HepG2 (cell line): ENCODE measurements around the gene SLCO2A1. TPM values are rescaled to one million over a fixed set of nuclear protein-coding genes. Genes with fewer than 3 reads are reported as not detected.

Source experiments
- ATAC-seq: fragments of 200-7000 bp; cut with Tn5 transposase; 3 replicates; pipeline ENCODE4 v1.9.1; 2020; ENCODE audit warnings: mild to moderate bottlenecking, moderate library complexity
- BruUV-seq: library from RNA; stranded (reverse); fragments of 400-500 nt; replicated peaks from 2 replicates; lab custom pipeline; 2021; lab: Mats Ljungman, UMichigan
- CTCF ChIA-PET: fragments of 300-600 bp; formaldehyde crosslinking; extraction: SDS; loops from one replicate; lab custom pipeline; 2021; ENCODE audit warnings: low total read pairs, inconsistent platforms, low intra/inter-chr PET ratio; lab: Yijun Ruan, JAX
- POLR2A ChIA-PET: fragments of 350-600 bp; sonication (Branson Sonifier 250); formaldehyde crosslinking; loops from one replicate; lab custom pipeline; 2020; ENCODE audit warnings: antibody characterized with exemption, inconsistent platforms; lab: Yijun Ruan, JAX
- DNase-seq: peaks from one replicate; pipeline ENCODE4 v3.0.0-alpha.2; 2015; ENCODE audit warnings: low spot score
- FAIRE-seq: peaks from 3 replicates; lab custom pipeline; 2011; peaks lifted over from hg19 to GRCh38; lab: Jason Lieb, UNC
- H2AFZ ChIP-seq: one replicate; pipeline ENCODE4 v1.6.1; 2011; ENCODE audit warnings: low read length, inconsistent platforms
- H3K27ac ChIP-seq: fragments of 300-600 bp; 3 replicates; pipeline ENCODE4 v1.8.0; 2011; ENCODE audit warnings: mixed run types, mild to moderate bottlenecking, mixed read lengths, low read length, inconsistent platforms; ENCODE audit not compliant: insufficient read depth; ENCODE audit errors: extremely low read length
- H3K27me3 ChIP-seq, 2 experiments: fragments of 200-600 bp in 1 of 2; 2 replicates in 1 of 2; 3 replicates in 1 of 2; pipeline versions ENCODE4 v1.6.0 to v1.8.0; 2011; ENCODE audit warnings: low read length in 2 of 2, mild to moderate bottlenecking in 2 of 2, moderate library complexity in 2 of 2, inconsistent platforms in 1 of 2; ENCODE audit not compliant: insufficient read depth in 2 of 2, control insufficient read depth in 1 of 2
- H3K36me3 ChIP-seq, 2 experiments: fragments of 200-600 bp in 1 of 2; replicated peaks in 1 of 2; 2 replicates in 1 of 2; 3 replicates in 1 of 2; pipeline versions ENCODE4 v1.5.1 to v1.8.0; 2011; ENCODE audit warnings: low read length in 2 of 2, inconsistent platforms in 1 of 2; ENCODE audit not compliant: insufficient read depth in 2 of 2, control insufficient read depth in 1 of 2
- H3K4me1 ChIP-seq: 2 replicates; pipeline ENCODE4 v1.5.1; 2012; ENCODE audit warnings: low read length, inconsistent platforms; ENCODE audit not compliant: insufficient read depth
- H3K4me2 ChIP-seq: 2 replicates; pipeline ENCODE4 v1.6.0; 2011; ENCODE audit warnings: low read depth, low read length, inconsistent platforms
- H3K4me3 ChIP-seq, 3 experiments: fragments of 200-600 bp in 1 of 3; sonication (generic), shearing (Covaris generic) in 1 of 3; replicated peaks in 1 of 3; 2 replicates each; pipeline ENCODE4 v1.5.1; 2011 to 2016; ENCODE audit warnings: low read length in 3 of 3, inconsistent platforms in 2 of 3, low read depth in 2 of 3, mild to moderate bottlenecking in 2 of 3, control low read depth in 1 of 3, mixed read lengths in 1 of 3; ENCODE audit not compliant: insufficient read depth in 1 of 3
- H3K79me2 ChIP-seq: one replicate; pipeline ENCODE4 v1.6.1; 2011; ENCODE audit warnings: low read length, inconsistent platforms; ENCODE audit not compliant: insufficient read depth
- H3K9ac ChIP-seq: 2 replicates; pipeline ENCODE4 v1.6.0; 2011; ENCODE audit warnings: mild to moderate bottlenecking, low read depth, low read length, inconsistent platforms; ENCODE audit not compliant: insufficient read depth
- H3K9me3 ChIP-seq: 2 replicates; pipeline ENCODE4 v1.5.1; 2012; ENCODE audit warnings: mild to moderate bottlenecking, low read length
- H4K20me1 ChIP-seq: 2 replicates; pipeline ENCODE4 v1.6.0; 2011; ENCODE audit warnings: inconsistent platforms, mild to moderate bottlenecking, low read length, moderate library complexity; ENCODE audit not compliant: insufficient read depth
- GABPA ChIP-seq, 2 experiments: IDR thresholded peaks; 2 replicates each; pipeline ENCODE4 v1.6.1; 2011 to 2016; ENCODE audit warnings: low read depth in 2 of 2, low read length in 1 of 2, missing biosample characterization in 1 of 2, missing genetic modification characterization in 1 of 2
- ISL2 ChIP-seq: sonication (generic); formaldehyde crosslinking; IDR thresholded peaks from 2 replicates; pipeline ENCODE4 v1.5.0; 2020; ENCODE audit warnings: missing genetic modification reagents
- NFYC ChIP-seq: IDR thresholded peaks from 2 replicates; pipeline ENCODE4 v1.6.1; 2016; ENCODE audit warnings: missing genetic modification reagents, missing compliant biosample characterization
- POLR2AphosphoS2 ChIP-seq: IDR thresholded peaks from 2 replicates; pipeline ENCODE4 v1.6.1; 2011; ENCODE audit warnings: low read depth, low read length, improper control_type of control experiment
- SRSF4 ChIP-seq: fragments of 200-400 bp; formaldehyde crosslinking; IDR thresholded peaks from one replicate; pipeline ENCODE4 v1.6.1; 2018; ENCODE audit warnings: mild to moderate bottlenecking, low read depth, low read length, moderate library complexity; ENCODE audit not compliant: poor library complexity, severe bottlenecking
- ZC3H13 ChIP-seq: sonication (generic); formaldehyde crosslinking; IDR thresholded peaks from 2 replicates; pipeline ENCODE4 v1.8.1; 2023; ENCODE audit warnings: mild to moderate bottlenecking, missing genetic modification reagents, moderate library complexity
- WGBS: methylation state at CpG from one replicate; pipeline ENCODE4 v1.1.6; 2017; ENCODE audit warnings: low lambda C conversion rate; 5-methylcytosine and 5-hydroxymethylcytosine counted together
- in situ Hi-C: cut with HindIII; loops from 2 replicates; pipeline ENCODE4 v1.10.0; 2017; ENCODE audit warnings: low pct_unique_long_range_greater_than_20kb; ENCODE audit not compliant: extremely low pct_ligation_motif_present
- intact Hi-C: fragments of 100-400 bp; cut with micrococcal nuclease; formaldehyde crosslinking; loops from one replicate; pipeline ENCODE4 v1.10.0; 2022; ENCODE audit not compliant: unreplicated experiment
- polyA plus RNA-seq, 8 experiments: library from polyadenylated mRNA; depleted of rRNA in 3 of 8; stranded (reverse) in 7 of 8; unstranded in 1 of 8; fragments of >200 nt; fragmentation: Illumina TruSeq in 4 of 8; extraction: Trizol in 4 of 8; gene quantifications; 2 replicates each; pipeline versions ENCODE4 v1.2.1 to v1.2.3, GENCODE V29; 2011 to 2016; ENCODE audit warnings: low read depth in 4 of 8, missing spikeins in 1 of 8, mixed read lengths in 1 of 8; ENCODE audit not compliant: insufficient read depth in 1 of 8
- total RNA-seq, 5 experiments: library from RNA; depleted of rRNA; stranded (reverse); fragments of >200 nt; fragmentation: Illumina TruSeq; extraction: Trizol; gene quantifications; 2 replicates each; pipeline ENCODE4 v1.2.3, GENCODE V29; 2016; ENCODE audit warnings: low read depth in 1 of 5
- TF ChIP-seq, protein P1 (sequence below): sonication (generic); formaldehyde crosslinking; IDR thresholded peaks from 2 replicates; pipeline ENCODE4 v1.5.0; 2020; ENCODE audit warnings: mild to moderate bottlenecking, missing genetic modification reagents, borderline replicate concordance
- TF ChIP-seq, protein P2 (sequence below): sonication (generic); formaldehyde crosslinking; IDR thresholded peaks from 2 replicates; pipeline ENCODE4 v1.5.1; 2020; ENCODE audit warnings: missing genetic modification reagents, mild to moderate bottlenecking, borderline replicate concordance
- TF ChIP-seq, protein P3 (sequence below): sonication (generic); formaldehyde crosslinking; IDR thresholded peaks from 2 replicates; pipeline ENCODE4 v1.8.0; 2022; ENCODE audit warnings: mild to moderate bottlenecking, missing genetic modification reagents, moderate library complexity

SLCO2A1 gene
- total and polyA plus RNA-seq, 2 of the 13 experiments (the other 11 are each of a cell fraction or from before 2014, with no cell fraction given) = 0.04 TPM; not detected in 1

GRCh38 chr3:133881492-133881891, 148.2 kb downstream of the SLCO2A1 start:
- Histone ChIP-seq H3K9ac (no peak overlapping the region), H3K27me3 (peaks cover 1 to 15% of the 10 kb centered on the region in 2 experiments; a peak in 3 of 5 replicates), H3K9me3 (no peaks in the 10 kb centered on the region), H3K27ac (no peak overlapping the region), H3K79me2 (no peaks in the 10 kb centered on the region), H3K4me1 (no peaks in the 10 kb centered on the region), H4K20me1 (no peaks in the 10 kb centered on the region), H3K4me2 (no peak overlapping the region), H2AFZ (no peak overlapping the region), H3K4me3 (no peak overlapping the region), H3K36me3 (no peaks in the 10 kb centered on the region)
- WGBS = 8% methylated on average over 1 of the region's 1 CpG
- intact Hi-C loops = no loop called here
- no TSS peak for BruUV-seq
- FAIRE-seq (no peak), DNase-seq (no peak), ATAC-seq (no peak)
- TF ChIP-seq GABPA (IDR thresholded peaks at IDR 0.05; ENCODE audit: low read depth, low read length) (no peak), GABPA (CRISPR knock-in tag; IDR thresholded peaks at IDR 0.05; ENCODE audit: low read depth) (no peak), POLR2AphosphoS2 (no peak), ZC3H13 (CRISPR knock-in tag) (no peak), NFYC (no peak), ISL2 (CRISPR knock-in tag) (no peak), SRSF4 (no peak)
- TF ChIP-seq, protein P1, sequence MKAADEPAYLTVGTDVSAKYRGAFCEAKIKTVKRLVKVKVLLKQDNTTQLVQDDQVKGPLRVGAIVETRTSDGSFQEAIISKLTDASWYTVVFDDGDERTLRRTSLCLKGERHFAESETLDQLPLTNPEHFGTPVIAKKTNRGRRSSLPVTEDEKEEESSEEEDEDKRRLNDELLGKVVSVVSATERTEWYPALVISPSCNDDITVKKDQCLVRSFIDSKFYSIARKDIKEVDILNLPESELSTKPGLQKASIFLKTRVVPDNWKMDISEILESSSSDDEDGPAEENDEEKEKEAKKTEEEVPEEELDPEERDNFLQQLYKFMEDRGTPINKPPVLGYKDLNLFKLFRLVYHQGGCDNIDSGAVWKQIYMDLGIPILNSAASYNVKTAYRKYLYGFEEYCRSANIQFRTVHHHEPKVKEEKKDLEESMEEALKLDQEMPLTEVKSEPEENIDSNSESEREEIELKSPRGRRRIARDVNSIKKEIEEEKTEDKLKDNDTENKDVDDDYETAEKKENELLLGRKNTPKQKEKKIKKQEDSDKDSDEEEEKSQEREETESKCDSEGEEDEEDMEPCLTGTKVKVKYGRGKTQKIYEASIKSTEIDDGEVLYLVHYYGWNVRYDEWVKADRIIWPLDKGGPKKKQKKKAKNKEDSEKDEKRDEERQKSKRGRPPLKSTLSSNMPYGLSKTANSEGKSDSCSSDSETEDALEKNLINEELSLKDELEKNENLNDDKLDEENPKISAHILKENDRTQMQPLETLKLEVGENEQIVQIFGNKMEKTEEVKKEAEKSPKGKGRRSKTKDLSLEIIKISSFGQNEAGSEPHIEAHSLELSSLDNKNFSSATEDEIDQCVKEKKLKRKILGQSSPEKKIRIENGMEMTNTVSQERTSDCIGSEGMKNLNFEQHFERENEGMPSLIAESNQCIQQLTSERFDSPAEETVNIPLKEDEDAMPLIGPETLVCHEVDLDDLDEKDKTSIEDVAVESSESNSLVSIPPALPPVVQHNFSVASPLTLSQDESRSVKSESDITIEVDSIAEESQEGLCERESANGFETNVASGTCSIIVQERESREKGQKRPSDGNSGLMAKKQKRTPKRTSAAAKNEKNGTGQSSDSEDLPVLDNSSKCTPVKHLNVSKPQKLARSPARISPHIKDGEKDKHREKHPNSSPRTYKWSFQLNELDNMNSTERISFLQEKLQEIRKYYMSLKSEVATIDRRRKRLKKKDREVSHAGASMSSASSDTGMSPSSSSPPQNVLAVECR (CRISPR knock-in tag) = no peak
- TF ChIP-seq, protein P2, sequence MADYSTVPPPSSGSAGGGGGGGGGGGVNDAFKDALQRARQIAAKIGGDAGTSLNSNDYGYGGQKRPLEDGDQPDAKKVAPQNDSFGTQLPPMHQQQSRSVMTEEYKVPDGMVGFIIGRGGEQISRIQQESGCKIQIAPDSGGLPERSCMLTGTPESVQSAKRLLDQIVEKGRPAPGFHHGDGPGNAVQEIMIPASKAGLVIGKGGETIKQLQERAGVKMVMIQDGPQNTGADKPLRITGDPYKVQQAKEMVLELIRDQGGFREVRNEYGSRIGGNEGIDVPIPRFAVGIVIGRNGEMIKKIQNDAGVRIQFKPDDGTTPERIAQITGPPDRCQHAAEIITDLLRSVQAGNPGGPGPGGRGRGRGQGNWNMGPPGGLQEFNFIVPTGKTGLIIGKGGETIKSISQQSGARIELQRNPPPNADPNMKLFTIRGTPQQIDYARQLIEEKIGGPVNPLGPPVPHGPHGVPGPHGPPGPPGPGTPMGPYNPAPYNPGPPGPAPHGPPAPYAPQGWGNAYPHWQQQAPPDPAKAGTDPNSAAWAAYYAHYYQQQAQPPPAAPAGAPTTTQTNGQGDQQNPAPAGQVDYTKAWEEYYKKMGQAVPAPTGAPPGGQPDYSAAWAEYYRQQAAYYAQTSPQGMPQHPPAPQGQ (CRISPR knock-in tag) = no peak
- TF ChIP-seq, protein P3, sequence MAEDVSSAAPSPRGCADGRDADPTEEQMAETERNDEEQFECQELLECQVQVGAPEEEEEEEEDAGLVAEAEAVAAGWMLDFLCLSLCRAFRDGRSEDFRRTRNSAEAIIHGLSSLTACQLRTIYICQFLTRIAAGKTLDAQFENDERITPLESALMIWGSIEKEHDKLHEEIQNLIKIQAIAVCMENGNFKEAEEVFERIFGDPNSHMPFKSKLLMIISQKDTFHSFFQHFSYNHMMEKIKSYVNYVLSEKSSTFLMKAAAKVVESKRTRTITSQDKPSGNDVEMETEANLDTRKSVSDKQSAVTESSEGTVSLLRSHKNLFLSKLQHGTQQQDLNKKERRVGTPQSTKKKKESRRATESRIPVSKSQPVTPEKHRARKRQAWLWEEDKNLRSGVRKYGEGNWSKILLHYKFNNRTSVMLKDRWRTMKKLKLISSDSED (CRISPR knock-in tag) = no peak
- in situ Hi-C loops = no loop called here
- POLR2A ChIA-PET = no interaction called here
- CTCF ChIA-PET = no interaction called here
